ENCODE data around the gene ACAT2.
"Not testable (repeated sequence)": the region's sequence is repeated elsewhere in the genome, so short reads cannot be mapped to it uniquely, and the experiment has no call there.

ACAT2 gene

GRCh38 chr6:159816775-159817174 is 54.9 kb downstream of the ACAT2 start:
- not testable (repeated sequence) for DNase-seq

- no peak for DNase-seq
Measured at GRCh38 chr6:159817951-159818739, 56.3 kb downstream of the ACAT2 start.

GRCh38 chr6:159819098-159819497 is 57.3 kb downstream of the ACAT2 start:
- DNase-seq, result no peak

GRCh38 chr6:159819932-159820640 is 58.2 kb downstream of the ACAT2 start:
- DNase-seq, result peak; percentile 95

- peak; percentile 5 for DNase-seq
Measured at GRCh38 chr6:159821122-159821521, 59.3 kb downstream of the ACAT2 start.

- no peak for DNase-seq
Measured at GRCh38 chr6:159821726-159822125, 59.9 kb downstream of the ACAT2 start.

- DNase-seq, result no peak
Measured at GRCh38 chr6:159823953-159824352, 62.1 kb downstream of the ACAT2 start.

DNA sequence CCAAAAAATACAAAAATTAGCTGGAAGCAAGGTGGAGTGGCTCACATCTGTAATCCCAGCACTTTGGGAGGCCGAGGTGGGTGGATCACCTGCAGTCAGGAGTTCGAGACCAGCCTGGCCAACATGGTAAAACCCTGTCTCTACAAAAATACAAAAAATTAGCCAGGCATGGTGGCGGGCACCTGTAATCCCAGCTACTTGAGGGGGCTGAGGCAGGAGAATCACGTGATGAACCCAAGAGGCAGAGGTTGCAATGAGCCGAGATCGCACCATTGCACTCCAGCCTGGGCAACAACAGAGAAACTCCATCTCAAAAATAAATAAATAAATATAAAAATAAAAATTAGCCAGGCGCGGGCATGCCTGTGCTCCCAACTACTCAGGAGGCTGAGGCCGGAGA is 62.8 kb downstream of the ACAT2 start:
- DNase-seq, result not testable (repeated sequence)

GRCh38 chr6:159826004-159826403 is 64.2 kb downstream of the ACAT2 start:
- DNase-seq, result no peak

DNA sequence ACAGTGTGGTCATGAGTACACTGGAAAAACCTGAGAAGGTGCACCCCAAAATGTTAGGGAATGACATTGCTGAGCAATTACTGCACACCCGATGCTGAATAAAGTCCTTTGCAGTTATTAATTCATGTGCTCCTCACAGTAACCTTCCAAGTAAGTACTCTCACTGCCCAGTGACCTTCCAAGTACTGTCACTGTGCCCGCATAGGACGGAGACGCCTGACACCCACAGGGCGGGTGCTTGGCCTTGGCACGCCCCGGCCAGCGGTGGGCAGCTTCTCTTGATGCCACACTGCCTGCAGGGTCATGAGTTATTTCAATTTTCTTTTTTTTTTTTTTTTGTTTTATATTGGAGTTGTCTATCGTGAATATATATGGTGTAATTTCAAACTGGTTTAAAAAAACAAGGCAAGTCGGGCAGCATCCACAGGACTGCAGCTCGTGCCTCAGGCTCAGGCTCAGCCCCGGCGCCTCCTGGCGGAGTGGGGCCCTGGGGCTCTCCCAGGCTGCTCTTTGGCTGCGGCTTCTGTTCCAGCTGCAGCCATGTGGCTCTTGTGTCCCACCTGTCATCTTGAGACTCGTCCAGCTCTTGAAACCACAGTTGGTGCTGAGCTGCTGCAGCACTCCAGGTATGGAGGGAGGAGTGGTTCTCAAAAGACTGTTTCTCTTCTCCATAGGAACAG is 65.3 kb downstream of the ACAT2 start:
- no peak for DNase-seq

GRCh38 chr6:159828074-159828473 is 66.2 kb downstream of the ACAT2 start:
- no peak for DNase-seq

All from GDM1 (cell line).